GM23338 (cell line): ENCODE data around the gene CPE. TPM values are rescaled to one million over a fixed set of nuclear protein-coding genes. Genes with fewer than 3 reads are reported as not detected.

ENCODE experiments used
- ATAC-seq: fragments of 200-7000 bp; cut with Tn5 transposase; 3 replicates; pipeline ENCODE4 v1.9.1; 2020
- DNase-seq: peaks from one replicate; pipeline ENCODE4 v3.0.0-alpha.2; 2015; ENCODE audit warnings: low spot score
- H2AFZ ChIP-seq: fragments of 200-600 bp; sonication (generic); 2 replicates; pipeline ENCODE4 v1.8.0; 2016; ENCODE audit warnings: antibody characterized with exemption, mild to moderate bottlenecking, moderate library complexity
- H3F3A ChIP-seq: fragments of 200-600 bp; sonication (generic); replicated peaks from 2 replicates; pipeline ENCODE4 v1.8.0; 2017; ENCODE audit warnings: antibody characterized with exemption, mixed run types, low read depth
- H3K27ac ChIP-seq: fragments of 200-600 bp; sonication (generic); 2 replicates; pipeline ENCODE4 v1.6.1; 2016; ENCODE audit warnings: low read depth
- H3K27me3 ChIP-seq: fragments of 200-600 bp; sonication (generic); 2 replicates; pipeline ENCODE4 v1.8.0; 2016; ENCODE audit warnings: mild to moderate bottlenecking, mixed run types, moderate library complexity; ENCODE audit not compliant: insufficient read depth
- H3K36me3 ChIP-seq: fragments of 200-600 bp; sonication (generic); 2 replicates; pipeline ENCODE4 v1.8.0; 2016; ENCODE audit warnings: mild to moderate bottlenecking; ENCODE audit not compliant: insufficient read depth
- H3K4me1 ChIP-seq: fragments of 200-600 bp; sonication (generic); 2 replicates; pipeline ENCODE4 v1.8.0; 2016; ENCODE audit warnings: mild to moderate bottlenecking, moderate library complexity; ENCODE audit not compliant: insufficient read depth
- H3K4me2 ChIP-seq: fragments of 200-600 bp; sonication (generic); 2 replicates; pipeline ENCODE4 v1.7.1; 2017; ENCODE audit warnings: mixed run types
- H3K4me3 ChIP-seq: fragments of 200-600 bp; sonication (generic); 2 replicates; pipeline ENCODE4 v1.6.1; 2016; ENCODE audit warnings: mixed run types
- H3K79me2 ChIP-seq: fragments of 200-600 bp; sonication (generic); replicated peaks from 2 replicates; pipeline ENCODE4 v1.8.0; 2017; ENCODE audit warnings: mild to moderate bottlenecking; ENCODE audit not compliant: insufficient read depth
- H3K9me2 ChIP-seq: fragments of 200-600 bp; sonication (generic); 2 replicates; pipeline ENCODE4 v1.8.0; 2017; ENCODE audit not compliant: insufficient read depth
- H4K20me1 ChIP-seq: fragments of 200-600 bp; sonication (generic); replicated peaks from 2 replicates; pipeline ENCODE4 v1.8.0; 2017; ENCODE audit warnings: mild to moderate bottlenecking; ENCODE audit not compliant: insufficient read depth
- H3K27ac Mint-ChIP-seq: 2 replicates; pipeline ENCODE4 v1.8.0; 2020; ENCODE audit warnings: inconsistent platforms, mild to moderate bottlenecking, moderate library complexity, mixed read lengths
- H3K27me3 Mint-ChIP-seq: 3 replicates; pipeline ENCODE4 v1.8.0; 2022; ENCODE audit warnings: low read depth, mild to moderate bottlenecking, moderate library complexity, mixed read lengths, inconsistent platforms; ENCODE audit not compliant: insufficient read depth, poor library complexity
- H3K36me3 Mint-ChIP-seq: 3 replicates; pipeline ENCODE4 v1.8.0; 2021; ENCODE audit warnings: low read depth, mild to moderate bottlenecking, inconsistent platforms, moderate library complexity, mixed read lengths
- H3K4me1 Mint-ChIP-seq: 3 replicates; pipeline ENCODE4 v1.8.0; 2020; ENCODE audit warnings: mild to moderate bottlenecking, inconsistent platforms, mixed read lengths
- H3K4me3 Mint-ChIP-seq: 3 replicates; pipeline ENCODE4 v1.8.0; 2021; ENCODE audit warnings: moderate library complexity, mild to moderate bottlenecking, inconsistent platforms, mixed read lengths
- H3K9me3 Mint-ChIP-seq: 3 replicates; pipeline ENCODE4 v1.8.0; 2020; ENCODE audit warnings: moderate library complexity, mild to moderate bottlenecking, inconsistent platforms, mixed read lengths
- CTCF ChIP-seq, 2 experiments: fragments of 200-600 bp in 1 of 2; sonication (generic) in 1 of 2; conservative IDR thresholded peaks; 2 replicates each; pipeline versions ENCODE4 v1.5.1 to v1.6.1; 2016 to 2017; ENCODE audit warnings: antibody characterized with exemption in 2 of 2, low read depth in 2 of 2, mild to moderate bottlenecking in 2 of 2, moderate library complexity in 1 of 2
- ETS1 ChIP-seq: IDR thresholded peaks from 2 replicates; pipeline ENCODE4 v1.6.1; 2016; ENCODE audit warnings: antibody characterized with exemption
- EZH2 ChIP-seq: fragments of 200-600 bp; sonication (generic); IDR thresholded peaks from one replicate; pipeline ENCODE4 v1.8.0; 2017; ENCODE audit warnings: antibody characterized with exemption, mild to moderate bottlenecking, low read depth; ENCODE audit not compliant: unreplicated experiment
- EZH2phosphoT487 ChIP-seq: fragments of 200-600 bp; sonication (generic); IDR thresholded peaks from one replicate; pipeline ENCODE4 v1.8.1; 2018; ENCODE audit warnings: antibody characterized with exemption; ENCODE audit not compliant: unreplicated experiment
- NANOG ChIP-seq: IDR thresholded peaks from 2 replicates; pipeline ENCODE4 v1.6.1; 2016; ENCODE audit warnings: antibody characterized with exemption, borderline replicate concordance
- POLR2AphosphoS5 ChIP-seq: IDR thresholded peaks from 2 replicates; pipeline ENCODE4 v1.6.1; 2016; ENCODE audit warnings: antibody characterized with exemption, low read depth
- STAT1 ChIP-seq: IDR thresholded peaks from one replicate; pipeline ENCODE4 v1.6.1; 2016; ENCODE audit warnings: antibody characterized with exemption; ENCODE audit not compliant: unreplicated experiment
- ZNF114 ChIP-seq: fragments of 250-450 bp; sonication (Bioruptor Pico); IDR thresholded peaks from 2 replicates; pipeline ENCODE4 v1.5.0; 2020; ENCODE audit warnings: mild to moderate bottlenecking, moderate library complexity
- ZNF331 ChIP-seq: fragments of 250-450 bp; sonication (Bioruptor Pico); IDR thresholded peaks from 2 replicates; pipeline ENCODE4 v1.5.0; 2020; ENCODE audit warnings: low read depth, mild to moderate bottlenecking, moderate library complexity
- ZNF462 ChIP-seq: fragments of 250-450 bp; sonication (Bioruptor Pico); IDR thresholded peaks from 2 replicates; pipeline ENCODE4 v1.5.0; 2020; ENCODE audit warnings: mild to moderate bottlenecking, moderate library complexity
- polyA plus RNA-seq: library from polyadenylated mRNA; unstranded; fragments of >200 nt; fragmentation: Nextera tagmentation; extraction: Ambion mirVana; gene quantifications from 2 replicates; pipeline ENCODE4 v1.2.1, GENCODE V29; 2016
- total RNA-seq: library from RNA; depleted of rRNA; stranded (reverse); fragments of >200 nt; shearing (Covaris generic); gene quantifications from 2 replicates; pipeline ENCODE4 v1.2.3, GENCODE V29; 2014

The CPE gene
- total and polyA plus RNA-seq, 2 experiments from 2014 or later = 10.3 to 16.5 TPM

- H3K27ac Mint-ChIP-seq = no peak overlapping the region
- H3F3A ChIP-seq = no peaks in the 10 kb centered on the region
- H3K4me3 Mint-ChIP-seq = no peak overlapping the region
- no peak overlapping the region for H2AFZ ChIP-seq
- no peaks in the 10 kb centered on the region for H3K27me3 Mint-ChIP-seq
- peaks cover 16% of the 10 kb centered on the region for H3K4me1 Mint-ChIP-seq
- H3K27me3 ChIP-seq = no peaks in the 10 kb centered on the region
- DNase-seq (no peak), ATAC-seq (no peak)
- TF ChIP-seq STAT1 = no peak
- no peak for TF ChIP-seq EZH2phosphoT487
- no peak for TF ChIP-seq ZNF331
- no peak for TF ChIP-seq EZH2
- TF ChIP-seq ZNF114 (CRISPR knock-in tag) = no peak
- TF ChIP-seq POLR2AphosphoS5 = no peak
- TF ChIP-seq ETS1 = no peak
- peaks cover 12% of the 10 kb centered on the region for H3K4me1 ChIP-seq
- H3K9me2 ChIP-seq = no peaks in the 10 kb centered on the region
- H3K4me3 ChIP-seq = no peak overlapping the region
- no peak overlapping the region for H3K4me2 ChIP-seq
- no peaks in the 10 kb centered on the region; the same call in 2 of the 3 replicates for H3K9me3 Mint-ChIP-seq
- no peaks in the 10 kb centered on the region for H3K79me2 ChIP-seq
- H3K36me3 Mint-ChIP-seq = no peaks in the 10 kb centered on the region
- no peaks in the 10 kb centered on the region for H3K36me3 ChIP-seq
- no peak overlapping the region for H3K27ac ChIP-seq
- H4K20me1 ChIP-seq = no peaks in the 10 kb centered on the region
Observed at GRCh38 chr4:165370530-165370929, 8.3 kb upstream of the CPE start.

DNA sequence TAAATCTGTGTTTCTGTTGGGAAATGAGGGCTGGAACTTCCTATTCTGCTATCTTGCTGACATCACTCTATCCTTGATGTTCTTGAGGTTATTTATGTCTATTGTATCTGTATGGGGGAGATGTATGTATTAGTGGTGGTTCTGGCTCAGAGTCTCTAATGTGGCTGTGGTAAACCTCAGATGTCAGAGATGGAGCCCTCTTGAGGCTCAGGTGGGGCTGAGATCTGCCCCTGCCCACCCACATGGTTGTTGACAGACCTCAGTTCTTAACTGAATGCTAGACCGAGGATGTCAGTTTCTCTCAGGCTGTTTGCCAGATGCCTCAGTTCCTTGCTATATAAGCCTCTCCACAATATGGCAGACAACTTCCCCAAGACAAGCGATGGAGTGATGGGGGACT is 3.3 kb upstream of the CPE start:
- no peak overlapping the region for H3K27ac ChIP-seq
- H3K4me3 Mint-ChIP-seq = no peak overlapping the region
- H3K79me2 ChIP-seq = no peaks in the 10 kb centered on the region
- H3K36me3 ChIP-seq = no peaks in the 10 kb centered on the region
- no peak overlapping the region for H3K4me3 ChIP-seq
- no peak for DNase-seq
- no peak for ATAC-seq
- H3K4me1 Mint-ChIP-seq = peaks cover 10% of the 10 kb centered on the region
- H3K9me2 ChIP-seq = no peaks in the 10 kb centered on the region
- no peak overlapping the region for H3K4me2 ChIP-seq
- no peaks in the 10 kb centered on the region for H3F3A ChIP-seq
- 0 out of 2 replicates have a peak overlapping the region, but pooled peaks have one; percentile 30 for H2AFZ ChIP-seq
- no peaks in the 10 kb centered on the region; the same call in 2 of the 3 replicates for H3K9me3 Mint-ChIP-seq
- H3K27me3 ChIP-seq = peaks cover 33% of the 10 kb centered on the region
- peaks cover 16% of the 10 kb centered on the region for H3K27me3 Mint-ChIP-seq
- no peaks in the 10 kb centered on the region for H4K20me1 ChIP-seq
- H3K4me1 ChIP-seq = peaks cover 12% of the 10 kb centered on the region; the same call in 1 of the 2 replicates
- no peaks in the 10 kb centered on the region for H3K36me3 Mint-ChIP-seq
- H3K27ac Mint-ChIP-seq = no peak overlapping the region
- TF ChIP-seq ZNF114 (CRISPR knock-in tag) (no peak), EZH2phosphoT487 (no peak), CTCF (conservative IDR thresholded peaks at IDR 0.05; ENCODE audit: low read depth in 2 of 2) (no peak), ZNF462 (CRISPR knock-in tag) (no peak), NANOG (no peak), STAT1 (no peak), EZH2 (no peak), ETS1 (no peak), POLR2AphosphoS5 (no peak)
